Measurements from ENCODE around the gene TTLL11.

DNA sequence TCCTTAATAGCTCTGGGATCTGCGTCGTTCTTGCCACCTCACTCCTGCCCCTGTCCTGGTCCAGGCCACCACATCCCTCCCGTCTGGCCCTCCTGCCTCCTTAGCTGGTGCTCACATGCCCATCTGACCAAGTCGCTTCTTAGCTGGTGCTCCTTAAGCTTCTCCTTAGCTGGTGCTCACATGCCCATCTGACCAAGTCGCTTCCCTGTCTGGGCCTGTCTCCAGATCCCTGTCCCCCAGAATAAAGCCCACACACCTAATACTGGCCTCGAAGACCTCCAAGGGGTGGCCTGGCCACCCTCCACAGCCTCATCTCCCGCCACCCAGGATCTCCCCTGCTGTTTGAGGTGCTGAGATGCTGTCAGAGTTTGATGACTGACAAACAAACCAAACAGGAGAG is 31.4 kb upstream of the TTLL11 start:
- TF ChIP-seq, protein P1, sequence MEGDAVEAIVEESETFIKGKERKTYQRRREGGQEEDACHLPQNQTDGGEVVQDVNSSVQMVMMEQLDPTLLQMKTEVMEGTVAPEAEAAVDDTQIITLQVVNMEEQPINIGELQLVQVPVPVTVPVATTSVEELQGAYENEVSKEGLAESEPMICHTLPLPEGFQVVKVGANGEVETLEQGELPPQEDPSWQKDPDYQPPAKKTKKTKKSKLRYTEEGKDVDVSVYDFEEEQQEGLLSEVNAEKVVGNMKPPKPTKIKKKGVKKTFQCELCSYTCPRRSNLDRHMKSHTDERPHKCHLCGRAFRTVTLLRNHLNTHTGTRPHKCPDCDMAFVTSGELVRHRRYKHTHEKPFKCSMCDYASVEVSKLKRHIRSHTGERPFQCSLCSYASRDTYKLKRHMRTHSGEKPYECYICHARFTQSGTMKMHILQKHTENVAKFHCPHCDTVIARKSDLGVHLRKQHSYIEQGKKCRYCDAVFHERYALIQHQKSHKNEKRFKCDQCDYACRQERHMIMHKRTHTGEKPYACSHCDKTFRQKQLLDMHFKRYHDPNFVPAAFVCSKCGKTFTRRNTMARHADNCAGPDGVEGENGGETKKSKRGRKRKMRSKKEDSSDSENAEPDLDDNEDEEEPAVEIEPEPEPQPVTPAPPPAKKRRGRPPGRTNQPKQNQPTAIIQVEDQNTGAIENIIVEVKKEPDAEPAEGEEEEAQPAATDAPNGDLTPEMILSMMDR (IDR thresholded peaks at IDR 0.05), result no peak
- no peak for TF ChIP-seq POLR2A (IDR thresholded peaks at IDR 0.05)

Data from right lobe of liver (tissue), 4 donors.